Measurements from ENCODE around the gene ALDH1A3.

ALDH1A3 gene

GRCh38 chr15:100878130-100878529, 1.5 kb upstream of the ALDH1A3 start:
- Histone ChIP-seq H2AFZ (ENCODE audit: insufficient read depth, low read length, poor library complexity) (no peak overlapping the region), H3K4me1 (ENCODE audit: control insufficient read depth in 1 of 2, insufficient read depth in 2 of 2, low read length in 2 of 2) (peaks cover 0 to 9% of the 10 kb centered on the region in 2 experiments), H4K12ac (ENCODE audit: low read depth, low read length) (no peak overlapping the region), H2BK5ac (ENCODE audit: low read depth, low read length, poor library complexity) (no peak overlapping the region), H3K9ac (ENCODE audit: low read length) (no peak overlapping the region), H3K79me1 (ENCODE audit: low read length) (no peaks in the 10 kb centered on the region), H2BK12ac (ENCODE audit: low read length) (no peak overlapping the region), H3K9me3 (ENCODE audit: insufficient read depth, low read depth, low read length) (peaks cover 2% of the 10 kb centered on the region), H2BK120ac (ENCODE audit: insufficient read depth, low read length, poor library complexity) (no peak overlapping the region), H3K36me3 (ENCODE audit: control insufficient read depth in 1 of 2, insufficient read depth in 2 of 2, low read length in 2 of 2) (no peaks in the 10 kb centered on the region), H3K27ac (ENCODE audit: low read depth, low read length) (no peak overlapping the region), H3K4me3 (ENCODE audit: low read depth, low read length) (no peak overlapping the region), H3K23ac (ENCODE audit: low read length) (no peak overlapping the region), H3K79me2 (ENCODE audit: control insufficient read depth, insufficient read depth, low read length, poor library complexity) (no peaks in the 10 kb centered on the region), H4K91ac (ENCODE audit: low read depth, low read length) (no peak overlapping the region), H3K4me2 (ENCODE audit: low read length) (no peak overlapping the region), H3K27me3 (ENCODE audit: insufficient read depth, low read length) (peaks cover 37% of the 10 kb centered on the region), H3K14ac (ENCODE audit: low read length) (no peak overlapping the region), H3K18ac (ENCODE audit: low read length) (no peak overlapping the region), H3K4ac (ENCODE audit: low read depth, low read length) (no peak overlapping the region), H4K8ac (ENCODE audit: low read depth, low read length) (no peak overlapping the region), H2AK5ac (ENCODE audit: low read length) (no peak overlapping the region)
- no CpG with 5 or more reads among the region's 11 CpGs for WGBS (ENCODE audit: extremely low coverage, insufficient coverage, insufficient read length)
- DNase-seq: no peak

GRCh38 chr15:100878648-100879047, 983 bp upstream of the ALDH1A3 start:
- Histone ChIP-seq H3K36me3 (ENCODE audit: control insufficient read depth in 1 of 2, insufficient read depth in 2 of 2, low read length in 2 of 2) (no peaks in the 10 kb centered on the region), H2AK5ac (ENCODE audit: low read length) (no peak overlapping the region), H3K4me2 (ENCODE audit: low read length) (peak overlapping the region; percentile 83), H2AFZ (ENCODE audit: insufficient read depth, low read length, poor library complexity) (no peak overlapping the region), H3K9ac (ENCODE audit: low read length) (no peak overlapping the region), H3K27me3 (ENCODE audit: insufficient read depth, low read length) (peaks cover 37% of the 10 kb centered on the region), H3K14ac (ENCODE audit: low read length) (no peak overlapping the region), H2BK5ac (ENCODE audit: low read depth, low read length, poor library complexity) (no peak overlapping the region), H3K4me3 (ENCODE audit: low read depth, low read length) (no peak overlapping the region), H4K12ac (ENCODE audit: low read depth, low read length) (no peak overlapping the region), H3K23ac (ENCODE audit: low read length) (no peak overlapping the region), H4K91ac (ENCODE audit: low read depth, low read length) (no peak overlapping the region), H3K27ac (ENCODE audit: low read depth, low read length) (no peak overlapping the region), H2BK12ac (ENCODE audit: low read length) (no peak overlapping the region), H3K18ac (ENCODE audit: low read length) (no peak overlapping the region), H3K9me3 (ENCODE audit: insufficient read depth, low read depth, low read length) (peaks cover 2% of the 10 kb centered on the region), H3K79me1 (ENCODE audit: low read length) (no peaks in the 10 kb centered on the region), H4K8ac (ENCODE audit: low read depth, low read length) (no peak overlapping the region), H2BK120ac (ENCODE audit: insufficient read depth, low read length, poor library complexity) (no peak overlapping the region), H3K79me2 (ENCODE audit: control insufficient read depth, insufficient read depth, low read length, poor library complexity) (no peaks in the 10 kb centered on the region), H3K4me1 (ENCODE audit: control insufficient read depth in 1 of 2, insufficient read depth in 2 of 2, low read length in 2 of 2) (peaks cover 0 to 9% of the 10 kb centered on the region in 2 experiments), H3K4ac (ENCODE audit: low read depth, low read length) (no peak overlapping the region)
- no CpG with 5 or more reads among the region's 12 CpGs for WGBS (ENCODE audit: extremely low coverage, insufficient coverage, insufficient read length)
- peak in 1 of 2 donors; percentile 18 for DNase-seq

- Histone ChIP-seq H3K18ac (ENCODE audit: low read length) (no peak overlapping the region), H4K8ac (ENCODE audit: low read depth, low read length) (no peak overlapping the region), H4K91ac (ENCODE audit: low read depth, low read length) (no peak overlapping the region), H2BK5ac (ENCODE audit: low read depth, low read length, poor library complexity) (no peak overlapping the region), H3K4me3 (ENCODE audit: low read depth, low read length) (peak overlapping the region; percentile 69), H2BK12ac (ENCODE audit: low read length) (no peak overlapping the region), H2AFZ (ENCODE audit: insufficient read depth, low read length, poor library complexity) (no peak overlapping the region), H3K27ac (ENCODE audit: low read depth, low read length) (no peak overlapping the region), H3K9ac (ENCODE audit: low read length) (no peak overlapping the region), H3K79me1 (ENCODE audit: low read length) (no peaks in the 10 kb centered on the region), H3K9me3 (ENCODE audit: insufficient read depth, low read depth, low read length) (peaks cover 2% of the 10 kb centered on the region), H3K4me2 (ENCODE audit: low read length) (peak overlapping the region; percentile 83), H3K23ac (ENCODE audit: low read length) (no peak overlapping the region), H4K12ac (ENCODE audit: low read depth, low read length) (no peak overlapping the region), H3K27me3 (ENCODE audit: insufficient read depth, low read length) (peaks cover 37% of the 10 kb centered on the region), H3K14ac (ENCODE audit: low read length) (no peak overlapping the region), H2AK5ac (ENCODE audit: low read length) (no peak overlapping the region), H3K79me2 (ENCODE audit: control insufficient read depth, insufficient read depth, low read length, poor library complexity) (no peaks in the 10 kb centered on the region), H3K36me3 (ENCODE audit: control insufficient read depth in 1 of 2, insufficient read depth in 2 of 2, low read length in 2 of 2) (no peaks in the 10 kb centered on the region), H2BK120ac (ENCODE audit: insufficient read depth, low read length, poor library complexity) (no peak overlapping the region), H3K4ac (ENCODE audit: low read depth, low read length) (no peak overlapping the region), H3K4me1 (ENCODE audit: control insufficient read depth in 1 of 2, insufficient read depth in 2 of 2, low read length in 2 of 2) (peaks cover 0 to 9% of the 10 kb centered on the region in 2 experiments)
- peak in 1 of 2 donors; percentile 33 for DNase-seq
- no CpG with 5 or more reads among the region's 62 CpGs for WGBS (ENCODE audit: extremely low coverage, insufficient coverage, insufficient read length)
These were observed 569 bp upstream of the ALDH1A3 start for GRCh38 chr15:100879061-100879463.

- Histone ChIP-seq H3K79me1 (ENCODE audit: low read length) (no peaks in the 10 kb centered on the region), H2AK5ac (ENCODE audit: low read length) (no peak overlapping the region), H3K4me1 (ENCODE audit: control insufficient read depth in 1 of 2, insufficient read depth in 2 of 2, low read length in 2 of 2) (peaks cover 0 to 9% of the 10 kb centered on the region in 2 experiments), H3K14ac (ENCODE audit: low read length) (no peak overlapping the region), H3K27ac (ENCODE audit: low read depth, low read length) (no peak overlapping the region), H3K18ac (ENCODE audit: low read length) (no peak overlapping the region), H3K9me3 (ENCODE audit: insufficient read depth, low read depth, low read length) (peaks cover 2% of the 10 kb centered on the region), H2BK120ac (ENCODE audit: insufficient read depth, low read length, poor library complexity) (no peak overlapping the region), H4K8ac (ENCODE audit: low read depth, low read length) (no peak overlapping the region), H2BK12ac (ENCODE audit: low read length) (no peak overlapping the region), H3K4ac (ENCODE audit: low read depth, low read length) (no peak overlapping the region), H3K9ac (ENCODE audit: low read length) (no peak overlapping the region), H3K36me3 (ENCODE audit: control insufficient read depth in 1 of 2, insufficient read depth in 2 of 2, low read length in 2 of 2) (no peaks in the 10 kb centered on the region), H4K12ac (ENCODE audit: low read depth, low read length) (no peak overlapping the region), H3K23ac (ENCODE audit: low read length) (no peak overlapping the region), H2BK5ac (ENCODE audit: low read depth, low read length, poor library complexity) (no peak overlapping the region), H4K91ac (ENCODE audit: low read depth, low read length) (no peak overlapping the region), H2AFZ (ENCODE audit: insufficient read depth, low read length, poor library complexity) (peak overlapping the region; percentile 30), H3K4me2 (ENCODE audit: low read length) (peak overlapping the region; percentile 83), H3K27me3 (ENCODE audit: insufficient read depth, low read length) (peaks cover 37% of the 10 kb centered on the region), H3K79me2 (ENCODE audit: control insufficient read depth, insufficient read depth, low read length, poor library complexity) (no peaks in the 10 kb centered on the region), H3K4me3 (ENCODE audit: low read depth, low read length) (peak overlapping the region; percentile 8)
- DNase-seq: peak in 1 of 2 donors; percentile 32
- no CpG with 5 or more reads among the region's 80 CpGs for WGBS (ENCODE audit: extremely low coverage, insufficient coverage, insufficient read length)
These were observed 687 bp downstream of the ALDH1A3 start for GRCh38 chr15:100880139-100880896.
